Measurements from ENCODE around the gene COL8A1.

DNA sequence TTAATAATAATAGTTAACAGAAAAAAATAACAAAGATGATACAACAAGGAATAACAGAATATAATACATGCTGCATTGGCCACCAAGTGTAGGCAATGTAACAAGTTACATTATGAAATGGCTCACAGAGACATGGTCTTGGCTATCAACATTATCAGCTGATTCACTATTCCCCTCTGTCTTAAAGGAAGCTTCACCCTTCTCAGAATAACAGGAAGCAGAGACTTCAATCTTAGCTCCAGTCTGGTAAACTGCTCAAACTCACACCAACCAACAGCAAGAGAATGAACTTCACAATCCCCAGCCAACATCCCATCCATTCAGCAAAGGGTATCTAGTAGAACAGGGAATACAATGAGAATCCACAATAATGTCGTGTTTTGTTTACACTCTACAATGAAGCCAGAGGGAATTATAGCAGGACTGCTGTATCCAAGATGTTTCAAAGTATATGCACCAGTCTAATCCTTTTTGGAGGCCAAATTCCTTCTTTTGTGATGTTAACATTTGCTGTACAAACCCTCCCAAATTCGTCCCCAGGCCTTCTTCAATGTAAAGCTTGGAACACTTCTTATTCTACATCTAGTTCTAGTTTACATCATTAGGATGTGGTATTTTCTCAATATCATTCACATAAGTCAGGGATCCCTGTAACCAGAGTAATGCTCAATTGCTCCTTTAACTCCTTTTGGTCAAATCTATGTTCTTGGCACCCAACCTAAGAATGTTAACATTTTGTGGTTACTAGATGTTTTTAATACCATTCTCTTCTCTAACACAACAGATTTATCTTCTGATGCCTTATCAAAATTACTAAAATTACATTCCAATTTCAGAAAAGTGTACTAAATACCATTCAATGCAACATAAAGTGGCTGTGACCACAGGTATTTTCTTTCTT, 126.9 kb downstream of the COL8A1 start:
- TF ChIP-seq POLR2AphosphoS5 (IDR thresholded peaks at IDR 0.05; ENCODE audit: low read depth, low read length) (no peak), POLR2A (IDR thresholded peaks at IDR 0.05; ENCODE audit: low read depth, low read length) (no peak), POU2F2 (IDR thresholded peaks at IDR 0.05; ENCODE audit: low read depth, low read length) (no peak), PAX5 (IDR thresholded peaks at IDR 0.05; ENCODE audit: insufficient read depth, low read length, severe bottlenecking) (no peak)
